Raji (cell line): Measurements from ENCODE around the gene DUSP7.

Experiments used
- POLR2A ChIP-seq: IDR thresholded peaks from 2 replicates; pipeline ENCODE4 v1.6.1; 2011; ENCODE audit warnings: low read depth, low read length, control low read depth; ENCODE audit not compliant: insufficient read depth

The DUSP7 gene

DNA sequence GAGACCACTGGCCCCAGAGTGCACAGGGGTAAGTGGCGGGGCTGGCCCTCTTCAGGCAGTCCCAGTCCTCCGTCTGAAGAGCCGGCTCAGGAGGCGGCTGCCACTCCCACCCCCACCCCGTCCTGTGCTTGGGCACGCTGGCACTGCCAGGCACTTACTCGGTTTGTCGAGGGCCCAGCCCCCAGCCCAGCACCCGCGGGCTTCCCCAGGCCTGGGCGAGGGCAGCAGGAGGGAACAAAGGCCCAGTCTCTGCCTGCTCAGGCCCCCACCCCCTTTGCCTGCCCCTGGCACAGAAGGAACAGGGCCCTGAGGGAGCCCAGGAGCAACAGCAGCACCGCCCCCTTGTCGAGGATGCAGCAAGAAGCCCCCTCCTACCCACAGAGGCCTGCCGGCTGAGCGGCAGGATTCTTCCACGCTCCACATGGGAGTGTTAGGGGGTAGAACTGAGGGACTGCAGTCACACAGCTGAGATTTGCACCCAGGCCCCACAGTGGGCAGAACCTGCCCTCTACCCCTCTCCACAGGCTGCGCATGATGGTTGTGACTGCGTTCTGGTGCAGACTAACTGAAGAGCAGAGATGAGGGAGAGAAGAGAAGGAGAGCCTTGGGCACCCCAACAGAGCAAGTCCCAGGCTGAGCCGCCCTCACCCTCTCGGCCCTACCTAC lies 8.9 kb downstream of the DUSP7 start:
- TF ChIP-seq POLR2A: no peak

DNA sequence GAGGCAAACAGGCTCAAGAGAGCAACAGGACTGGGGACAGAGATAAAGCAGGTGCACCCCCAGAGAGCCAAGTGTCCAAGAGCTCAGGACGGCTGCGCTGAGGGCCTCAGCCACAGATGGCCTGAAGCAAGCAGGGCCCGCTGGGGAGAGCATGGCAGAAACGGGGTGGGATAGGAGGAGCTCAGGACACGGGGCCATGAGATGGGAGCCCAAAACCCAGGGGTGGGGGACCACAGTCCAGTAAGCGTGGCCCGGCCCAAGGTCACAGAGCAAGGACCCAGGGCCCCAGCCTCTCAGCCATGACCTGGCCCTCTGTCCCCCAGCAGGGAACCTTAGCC lies 9.5 kb downstream of the DUSP7 start:
- no peak for TF ChIP-seq POLR2A

DNA sequence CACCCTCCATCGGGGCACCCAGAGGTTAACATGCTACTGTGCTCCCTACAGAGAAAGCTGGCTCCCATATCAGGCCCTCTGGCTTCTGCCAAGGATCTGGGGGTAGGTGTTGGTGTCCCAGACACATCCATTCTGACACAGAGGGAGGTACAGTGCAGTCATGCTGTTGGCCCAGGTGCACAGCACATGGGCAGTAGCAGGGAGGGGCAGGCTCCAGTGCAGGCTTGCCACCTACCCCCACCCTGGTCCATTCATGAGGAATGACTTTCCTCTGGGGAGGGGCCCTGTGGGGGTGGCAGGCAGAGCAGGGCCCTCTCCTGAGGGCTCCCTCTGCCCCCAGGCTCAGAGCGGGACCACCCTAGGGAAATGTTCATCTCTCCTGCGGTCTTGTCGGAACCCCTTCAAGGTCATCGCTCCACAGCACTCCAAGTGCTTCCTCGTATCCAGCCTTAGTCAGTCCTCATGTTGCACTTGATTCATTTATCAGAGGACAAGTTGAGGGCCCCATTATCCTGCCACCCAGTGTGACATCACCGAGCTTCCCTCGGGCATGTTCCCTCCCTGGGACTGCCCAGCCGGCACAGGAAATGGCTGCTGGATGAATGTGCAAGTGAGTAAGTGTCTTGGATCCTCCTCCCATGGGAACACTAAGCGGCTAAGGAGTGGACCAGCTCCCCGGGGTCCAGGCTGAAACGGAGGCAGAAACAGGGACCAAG lies 10.0 kb downstream of the DUSP7 start:
- no peak for TF ChIP-seq POLR2A

DNA sequence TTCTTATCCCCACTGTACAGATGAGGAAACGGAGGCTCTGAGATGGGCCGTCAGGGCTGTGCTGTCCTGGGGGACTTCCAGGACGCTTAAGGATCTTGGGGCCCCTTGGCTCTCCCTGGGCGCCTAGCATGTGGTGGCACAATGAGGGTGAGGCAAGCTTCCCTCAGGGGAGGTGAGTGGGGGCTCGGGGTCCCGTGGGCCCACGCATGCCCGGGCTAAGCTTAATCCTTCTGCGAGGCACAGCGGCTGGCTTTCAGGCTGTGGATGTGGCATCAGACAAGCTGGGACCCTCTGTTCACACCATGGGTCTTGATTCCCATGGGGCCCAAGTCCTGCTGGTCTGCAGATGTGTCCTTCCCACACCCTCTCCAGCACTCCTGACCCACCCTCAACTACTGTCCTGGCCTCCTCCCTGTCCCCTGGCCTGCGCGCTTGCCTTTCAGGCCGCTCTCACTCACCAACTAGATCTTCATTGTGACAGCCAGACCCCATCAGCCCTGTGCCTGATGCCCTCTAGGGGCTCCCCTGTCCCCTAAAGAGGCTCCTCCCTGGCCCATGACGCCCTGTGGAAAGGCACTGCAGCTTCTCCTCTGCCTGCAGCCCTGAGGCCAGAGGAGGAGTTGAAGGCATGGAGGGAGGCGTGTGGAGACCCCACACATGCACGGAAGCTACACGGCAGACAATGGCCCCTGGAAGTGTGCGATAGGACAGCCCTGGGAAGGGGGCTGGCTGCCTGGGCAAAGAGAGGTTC lies 11.3 kb downstream of the DUSP7 start:
- no peak for TF ChIP-seq POLR2A

DNA sequence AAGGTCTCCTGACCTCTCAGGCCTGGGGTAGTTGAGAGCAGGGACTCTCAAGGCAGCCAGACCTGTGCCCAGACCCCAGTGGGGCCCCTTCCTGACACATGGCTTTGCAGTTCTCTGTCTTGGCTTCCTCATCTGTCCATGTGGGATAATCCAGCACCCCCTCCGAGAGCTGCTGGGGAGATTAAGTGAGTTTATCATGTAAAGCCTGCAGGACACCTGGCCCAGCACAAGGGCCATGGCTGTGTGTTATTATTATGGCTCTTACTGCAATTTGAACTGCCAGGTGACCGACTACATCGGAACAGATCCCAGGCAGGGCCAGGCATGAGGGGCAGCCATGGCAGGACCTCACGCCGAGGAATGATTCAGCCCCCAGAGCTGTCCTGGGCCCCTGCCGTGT lies 12.6 kb downstream of the DUSP7 start:
- TF ChIP-seq POLR2A: no peak

DNA sequence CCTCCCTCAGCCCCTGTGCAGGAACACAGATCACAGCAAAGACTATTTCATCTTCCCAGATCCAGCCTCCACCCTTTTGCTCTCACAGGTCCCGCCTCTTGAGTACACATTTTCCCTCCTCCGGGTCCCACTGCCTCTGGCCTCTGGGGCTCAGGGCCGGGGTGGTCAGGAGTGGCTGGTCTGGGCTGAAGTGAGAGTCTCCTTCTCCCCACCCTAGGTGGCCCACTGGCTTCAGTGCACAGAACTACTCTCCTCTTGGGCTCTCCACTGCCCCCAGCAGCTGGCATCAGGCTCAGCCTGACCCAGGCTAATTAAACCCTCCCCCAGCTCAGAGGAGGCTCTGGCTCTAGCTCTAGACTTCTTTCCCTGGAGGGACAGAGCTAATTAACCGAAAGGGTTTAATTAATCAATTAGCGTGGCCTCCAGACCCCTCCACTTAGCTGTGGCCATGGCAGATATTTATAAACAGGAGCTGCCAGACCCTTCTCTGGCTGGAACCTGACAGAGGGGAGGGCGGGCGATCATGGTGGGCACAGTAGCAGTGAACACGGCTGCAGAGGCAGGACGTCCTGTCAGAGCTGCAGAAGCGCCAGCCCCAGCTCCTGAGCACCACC lies 15.1 kb downstream of the DUSP7 start:
- no peak for TF ChIP-seq POLR2A

DNA sequence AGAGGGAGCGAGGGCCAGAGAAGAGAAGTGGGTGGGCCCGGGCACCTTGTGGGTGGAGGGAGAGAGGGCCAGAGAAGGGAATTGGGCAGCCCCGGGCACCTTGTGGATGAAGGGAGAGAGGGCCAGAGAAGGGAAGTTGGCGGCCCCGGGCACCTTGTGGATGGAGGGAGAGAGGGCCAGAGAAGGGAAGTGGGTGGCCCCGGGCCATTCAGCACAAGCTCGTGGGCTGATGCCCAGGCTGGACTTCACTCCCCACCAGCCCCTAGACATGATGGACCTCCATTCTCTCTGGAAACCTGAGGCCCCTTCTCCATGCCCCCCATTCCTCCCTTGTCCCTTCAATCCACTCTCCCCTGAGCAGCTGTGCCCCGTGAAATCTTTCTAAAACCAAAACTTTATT lies 15.8 kb downstream of the DUSP7 start:
- no peak for TF ChIP-seq POLR2A

DNA sequence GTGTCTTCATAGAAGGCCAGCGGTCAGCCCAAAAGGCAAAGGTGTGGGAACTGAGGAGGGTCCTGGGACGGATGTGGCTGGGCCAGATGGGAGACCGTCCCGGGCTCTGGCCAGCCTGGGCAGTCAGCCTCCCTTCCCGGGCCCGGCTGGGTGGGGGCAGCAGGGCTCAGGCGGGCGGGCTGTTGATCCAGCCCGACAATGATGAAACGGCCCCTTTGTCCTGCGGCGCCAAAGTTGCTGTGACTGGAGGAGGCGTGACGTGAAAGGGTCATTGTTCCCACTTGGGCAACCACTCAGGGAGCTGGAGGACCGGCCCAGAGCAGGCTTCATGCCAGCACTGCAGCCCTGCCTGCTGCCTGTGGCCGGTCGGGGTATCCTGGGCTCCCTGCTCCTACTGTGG lies 16.5 kb downstream of the DUSP7 start:
- TF ChIP-seq POLR2A: no peak

DNA sequence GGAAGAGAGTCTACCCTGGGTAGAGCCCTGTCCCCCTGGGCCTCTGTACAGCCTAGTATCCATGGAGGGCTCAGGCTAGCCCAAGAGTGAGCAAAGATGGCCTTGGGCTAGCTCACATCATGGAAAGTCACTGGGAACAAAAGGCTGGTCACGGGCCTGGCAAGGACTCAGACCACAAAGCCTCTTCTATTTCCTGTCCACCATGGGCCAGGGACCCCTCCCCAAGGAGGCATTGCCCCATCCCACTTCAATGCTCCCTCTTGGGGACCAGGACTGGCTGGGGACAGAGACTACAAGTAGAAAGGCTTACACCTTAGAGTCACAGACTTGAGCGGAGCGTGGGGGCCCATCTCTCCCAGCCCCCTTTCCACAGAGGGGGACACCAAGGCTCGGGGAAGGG lies 16.9 kb downstream of the DUSP7 start:
- TF ChIP-seq POLR2A: no peak

DNA sequence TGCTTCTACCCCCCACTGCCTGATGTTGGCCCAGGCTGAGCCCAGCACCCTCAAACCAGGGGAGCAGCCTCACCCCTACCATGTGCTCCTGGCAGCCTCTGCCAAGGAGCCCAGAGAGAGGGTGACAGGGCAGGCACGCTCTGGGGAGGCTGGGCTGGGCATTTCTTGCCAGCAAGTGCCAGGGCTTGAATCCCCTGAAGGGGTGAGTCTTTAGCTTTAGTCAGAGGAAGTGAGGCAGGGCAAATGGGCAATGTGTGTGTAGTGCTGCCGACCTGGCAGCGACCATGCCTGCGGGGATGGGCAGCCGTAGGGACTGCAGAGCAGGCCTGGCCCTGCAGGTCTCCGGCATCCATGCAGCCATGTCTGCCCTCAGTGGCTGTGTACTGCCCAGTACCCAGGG lies 18.1 kb downstream of the DUSP7 start:
- no peak for TF ChIP-seq POLR2A

DNA sequence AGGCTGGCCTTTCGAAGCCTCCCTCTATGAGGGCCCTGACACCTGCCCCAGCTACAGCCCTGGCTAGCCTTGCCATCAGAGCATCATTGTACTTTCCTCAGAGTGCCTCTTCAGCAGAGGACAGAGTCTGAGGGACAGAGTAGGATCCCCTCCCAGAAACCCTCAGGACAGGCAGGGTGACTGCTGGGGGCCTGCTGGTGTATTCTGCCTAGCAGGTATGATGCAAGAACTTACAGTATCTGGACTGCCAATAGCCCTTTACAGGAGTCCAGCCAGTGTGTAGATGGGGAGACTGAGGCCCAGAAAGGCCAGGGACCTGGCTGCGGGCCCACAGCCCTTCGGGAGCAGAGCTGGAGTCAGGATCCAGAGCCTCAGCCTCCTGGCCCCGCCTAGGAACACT lies 19.1 kb downstream of the DUSP7 start:
- no peak for TF ChIP-seq POLR2A

DNA sequence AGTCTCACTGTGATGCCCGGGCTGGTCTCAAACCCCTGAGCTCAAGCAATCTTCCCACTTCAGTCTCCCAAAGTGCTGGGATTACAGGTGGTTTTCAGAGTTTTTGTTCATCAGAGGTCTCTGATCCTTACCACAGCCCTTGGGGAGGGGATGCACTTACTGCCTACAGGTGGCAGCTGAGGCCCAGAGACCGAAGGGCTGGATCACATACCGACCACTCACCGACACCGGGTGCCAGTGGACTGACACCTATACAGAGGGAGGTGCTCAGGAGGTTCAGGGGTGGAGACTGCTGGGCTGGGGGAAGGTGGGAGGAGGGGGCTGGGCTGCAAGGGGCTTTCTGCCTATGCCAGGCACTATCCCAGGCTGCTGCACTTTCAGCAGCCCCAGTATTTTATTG lies 19.5 kb downstream of the DUSP7 start:
- TF ChIP-seq POLR2A: no peak

DNA sequence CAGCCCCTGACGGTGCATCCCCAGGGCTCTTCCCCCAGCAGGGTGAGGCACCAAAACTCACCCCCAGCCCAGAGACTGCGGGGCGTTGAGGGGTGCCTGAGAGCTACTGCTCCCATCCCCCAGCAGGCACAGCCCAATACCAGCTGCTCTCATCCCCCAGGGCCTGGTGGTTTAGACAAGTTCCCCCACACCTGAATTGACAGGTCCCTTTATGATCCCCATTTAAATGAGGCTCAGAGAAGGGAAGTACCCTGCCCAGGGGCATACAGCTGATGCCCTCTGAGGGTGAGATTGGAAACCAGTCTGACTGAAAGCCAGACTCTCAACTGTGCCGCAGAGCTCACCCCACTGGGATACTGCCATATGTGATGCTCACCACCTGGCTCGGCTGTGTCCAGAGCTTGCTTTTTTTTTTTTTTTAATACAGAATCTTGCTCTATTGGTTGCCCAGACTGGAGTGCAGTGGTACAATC lies 20.1 kb downstream of the DUSP7 start:
- TF ChIP-seq POLR2A: no peak

DNA sequence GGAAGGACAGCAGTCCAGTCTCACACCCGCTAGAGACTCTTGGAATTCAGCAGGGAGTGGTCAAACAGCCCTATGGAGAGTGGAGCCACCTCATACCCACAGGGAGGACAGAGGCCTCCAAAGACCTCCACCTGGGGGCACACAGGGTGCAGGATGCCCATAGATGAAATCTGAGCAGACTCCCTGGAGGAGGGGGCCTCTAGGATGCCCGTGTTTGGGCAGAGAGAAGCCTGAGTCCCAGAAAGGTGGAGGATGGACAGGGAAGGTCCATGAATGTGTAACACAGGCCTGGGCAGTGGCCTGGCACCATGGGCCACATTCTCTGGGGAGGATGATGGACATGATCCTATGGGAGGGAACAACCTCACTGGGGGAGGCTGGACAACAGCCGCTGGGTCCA lies 21.7 kb downstream of the DUSP7 start:
- no peak for TF ChIP-seq POLR2A

DNA sequence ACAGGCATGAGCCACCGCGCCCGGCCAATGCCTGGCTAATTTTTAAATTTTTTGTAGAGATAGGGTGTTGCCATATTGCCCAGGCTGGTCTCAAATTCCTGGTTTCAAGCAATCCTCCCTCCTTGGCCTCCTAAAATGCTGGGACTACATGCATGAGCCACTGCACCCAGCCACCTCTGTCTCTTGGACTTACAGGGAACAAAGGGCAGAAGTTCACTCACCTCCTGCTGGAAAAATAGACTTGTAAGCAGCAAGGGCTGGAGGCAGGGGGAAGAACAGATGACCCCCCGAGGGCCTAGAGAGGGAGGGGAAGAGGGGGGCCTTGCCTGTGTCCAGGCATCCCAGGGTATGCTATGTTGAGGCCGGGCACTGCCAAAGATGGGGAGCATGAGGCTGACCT lies 22.2 kb downstream of the DUSP7 start:
- no peak for TF ChIP-seq POLR2A
